GM19468 (cell line): ENCODE measurements around the gene ADGRB3.
"Not testable (repeated sequence)": the region's sequence is repeated elsewhere in the genome, so short reads cannot be mapped to it uniquely, and the experiment has no call there.

Experiments
- ATAC-seq: cut with Tn5 transposase; IDR thresholded peaks from one replicate; pipeline ENCODE4 v1.9.1; 2021; ENCODE audit warnings: mild to moderate bottlenecking, moderate library complexity, moderate number of reproducible peaks; ENCODE audit not compliant: unreplicated experiment; ENCODE audit errors: extremely low read depth

Gene ADGRB3

GRCh38 chr6:69366831-69367230 is 731.7 kb downstream of the ADGRB3 start:
- ATAC-seq = no peak

GRCh38 chr6:69368613-69369012 is 733.5 kb downstream of the ADGRB3 start:
- no peak for ATAC-seq

DNA sequence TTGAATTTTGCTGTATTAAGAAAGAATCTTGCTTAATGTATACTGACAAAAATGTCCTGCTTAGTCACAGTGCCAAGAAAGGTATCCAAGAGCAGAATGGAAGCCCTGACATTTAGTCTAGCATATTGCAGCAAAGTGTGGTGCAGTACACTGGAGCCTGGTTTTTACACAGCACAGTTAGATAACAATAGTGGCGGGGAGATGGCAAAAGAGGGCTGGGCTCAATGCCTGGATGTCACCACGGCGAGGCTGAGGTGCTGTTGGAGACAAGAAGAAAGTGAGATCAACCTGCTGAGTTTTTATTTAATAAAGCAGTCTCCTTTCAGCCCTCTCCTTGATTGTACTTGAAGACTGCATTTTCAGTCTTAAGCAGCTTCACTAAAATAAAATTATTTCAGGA is 735.7 kb downstream of the ADGRB3 start:
- ATAC-seq = no peak

GRCh38 chr6:69378326-69378725 is 743.2 kb downstream of the ADGRB3 start:
- ATAC-seq = no peak

- no peak for ATAC-seq
Measured at GRCh38 chr6:69379518-69379917, 744.4 kb downstream of the ADGRB3 start.

DNA sequence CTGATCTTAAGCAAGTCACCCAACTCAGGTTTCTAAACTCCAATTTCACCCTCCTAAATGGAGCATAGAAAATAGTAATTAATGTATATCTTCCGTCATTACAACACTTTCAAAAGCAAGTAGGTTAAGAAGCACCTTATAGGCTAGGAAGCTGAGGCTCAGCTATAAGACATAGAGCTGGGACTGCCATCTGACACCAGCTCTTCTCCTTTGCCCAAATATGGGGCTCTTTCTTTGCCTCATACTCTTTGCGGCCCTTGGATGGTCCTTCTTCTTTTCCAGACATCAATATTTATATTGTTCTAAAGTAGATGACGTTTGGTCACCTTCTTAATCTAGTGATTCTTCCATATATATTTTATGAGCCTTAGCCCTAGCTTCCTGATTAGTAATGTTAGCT is 748.5 kb downstream of the ADGRB3 start:
- no peak for ATAC-seq

GRCh38 chr6:69386426-69386825 is 751.3 kb downstream of the ADGRB3 start:
- no peak for ATAC-seq

DNA sequence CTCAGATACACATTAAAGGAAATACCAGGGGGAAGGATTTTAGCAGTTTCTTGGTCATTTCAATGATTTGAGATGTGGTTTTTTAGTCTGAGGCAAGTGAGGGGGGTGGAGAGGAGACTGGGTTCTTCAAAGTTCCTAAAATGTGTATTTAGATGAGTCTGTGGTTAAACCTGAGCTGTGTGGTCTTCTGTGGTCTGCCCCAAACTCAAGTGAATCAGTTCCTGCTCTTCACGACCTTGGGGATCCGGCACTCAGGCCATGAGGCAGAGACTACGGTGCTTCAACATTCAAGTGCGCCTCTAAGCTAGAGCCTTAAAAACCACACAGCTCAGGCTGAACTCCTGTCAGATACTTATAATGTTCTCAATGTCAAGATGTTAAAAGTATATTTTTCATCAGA is 755.0 kb downstream of the ADGRB3 start:
- ATAC-seq = no peak

GRCh38 chr6:69391106-69391505 is 756.0 kb downstream of the ADGRB3 start:
- ATAC-seq = no peak

DNA sequence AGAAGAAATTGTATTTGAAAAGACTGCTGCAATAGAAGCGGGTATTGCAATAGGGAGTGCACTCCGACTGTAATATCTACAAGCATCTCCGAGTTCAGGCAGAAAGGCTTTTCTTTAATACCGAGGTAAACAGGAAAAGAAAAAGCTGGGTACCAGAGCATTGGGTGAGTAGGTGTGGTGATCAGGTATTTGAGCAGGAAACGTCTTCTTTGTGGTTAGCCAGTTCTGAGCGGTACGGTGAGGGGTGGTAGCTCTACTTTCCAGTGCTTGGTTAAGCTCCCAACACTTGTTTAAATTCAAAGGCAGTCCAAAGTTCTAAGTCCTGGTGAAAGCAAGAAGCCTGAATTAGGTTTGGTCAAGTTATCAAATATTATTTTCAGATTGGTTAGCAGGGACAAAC is 757.7 kb downstream of the ADGRB3 start:
- ATAC-seq = no peak

GRCh38 chr6:69398311-69398710 is 763.2 kb downstream of the ADGRB3 start:
- ATAC-seq = no peak

DNA sequence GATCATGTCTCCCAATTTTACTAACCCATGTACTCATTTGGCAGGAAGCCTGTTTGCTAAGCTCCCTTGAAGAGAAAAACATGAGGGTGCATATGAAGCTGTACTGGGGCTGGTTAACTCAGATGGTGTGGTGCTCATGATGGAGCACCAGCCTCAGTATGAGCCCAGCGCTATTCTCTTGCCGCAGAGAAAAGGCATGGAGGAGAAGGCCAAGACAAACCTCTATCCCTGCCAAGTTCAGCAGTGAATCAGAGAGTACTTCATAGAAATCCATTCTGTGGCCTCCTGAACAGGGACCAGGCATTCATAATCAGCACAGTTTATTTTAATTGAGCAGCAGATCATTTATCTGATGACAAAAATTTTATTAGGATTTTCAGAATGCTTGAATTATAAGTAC is 763.6 kb downstream of the ADGRB3 start:
- no peak for ATAC-seq

GRCh38 chr6:69408886-69409285 is 773.8 kb downstream of the ADGRB3 start:
- ATAC-seq = no peak

DNA sequence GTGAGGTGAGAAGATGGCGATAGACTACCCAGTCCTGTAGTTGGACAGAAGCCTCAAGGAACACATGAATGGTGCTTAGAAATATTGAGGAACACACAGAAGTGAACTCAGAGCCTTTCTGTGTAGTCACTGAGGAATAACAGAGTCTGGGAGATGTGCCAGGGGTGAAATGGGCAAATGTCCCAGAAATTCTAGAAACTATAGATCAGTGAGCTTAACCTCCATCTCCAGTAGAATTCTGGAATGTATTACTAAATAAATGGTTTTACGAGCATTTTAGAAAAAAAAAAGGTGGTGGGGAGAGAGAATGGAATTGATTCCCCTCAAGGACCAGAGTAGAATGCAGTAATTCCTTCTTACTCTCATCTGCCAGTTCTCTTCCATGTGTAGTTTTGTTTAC is 781.7 kb downstream of the ADGRB3 start:
- no peak for ATAC-seq

DNA sequence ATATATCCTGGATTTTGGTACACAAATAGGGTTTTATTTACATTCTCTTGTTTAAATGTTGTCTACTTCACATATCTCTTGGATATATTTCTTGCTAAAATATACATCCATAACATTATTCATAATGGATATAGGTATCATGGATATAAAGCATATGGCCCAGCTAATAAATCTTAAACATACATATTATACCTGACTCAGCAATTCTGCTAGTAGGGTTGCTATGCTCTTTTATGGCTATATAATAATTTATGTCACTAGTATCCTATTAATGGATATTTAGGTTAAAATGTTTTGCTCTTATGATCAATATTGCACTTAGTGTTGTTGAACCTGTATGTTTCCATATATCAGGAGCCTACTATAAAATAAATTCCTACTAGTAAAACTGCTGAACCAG is 786.2 kb downstream of the ADGRB3 start:
- ATAC-seq = no peak

GRCh38 chr6:69422020-69422419 is 786.9 kb downstream of the ADGRB3 start:
- no peak for ATAC-seq

DNA sequence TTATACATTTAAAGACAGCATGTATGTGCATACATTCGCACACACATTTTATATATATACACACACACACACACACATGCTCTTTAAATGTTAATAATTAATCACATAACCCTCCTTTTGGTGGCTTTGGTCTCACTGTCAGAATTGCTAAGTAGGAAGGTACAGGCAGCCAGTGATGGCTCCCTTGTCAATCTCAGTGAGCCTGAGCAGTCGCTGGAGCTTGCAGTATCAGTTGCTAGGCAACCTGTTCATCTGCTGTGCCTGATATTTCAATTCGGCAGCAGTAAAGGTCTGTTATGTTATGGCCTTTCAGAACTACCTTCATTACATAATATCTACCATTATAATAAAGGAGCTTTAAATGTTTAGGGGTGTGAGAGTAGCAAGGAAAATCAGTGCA is 787.4 kb downstream of the ADGRB3 start:
- no peak for ATAC-seq

GRCh38 chr6:69423785-69424184 is 788.7 kb downstream of the ADGRB3 start:
- no peak for ATAC-seq

DNA sequence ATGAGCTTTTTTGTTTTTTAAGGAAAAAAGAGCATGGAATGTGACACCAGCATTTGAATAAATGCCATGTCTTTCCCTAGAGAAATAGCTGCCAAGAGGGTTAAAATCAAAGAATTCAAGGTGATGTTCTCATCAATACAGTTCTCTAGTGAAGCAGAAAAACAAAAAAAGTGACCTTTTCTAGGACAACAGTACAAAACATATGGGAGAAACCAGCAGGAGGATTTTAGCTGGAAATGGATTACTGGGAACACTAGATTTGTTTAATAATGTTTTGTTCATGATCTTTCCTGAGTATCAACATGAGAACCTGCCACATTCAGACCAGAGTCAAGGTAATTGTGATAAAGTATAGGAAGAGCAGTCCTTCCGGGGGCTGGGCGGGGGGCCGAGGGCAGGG is 789.5 kb downstream of the ADGRB3 start:
- ATAC-seq = no peak

GRCh38 chr6:69427882-69428281 is 792.8 kb downstream of the ADGRB3 start:
- no peak for ATAC-seq

- ATAC-seq = not testable (repeated sequence)
Measured at GRCh38 chr6:69432168-69432567, 797.1 kb downstream of the ADGRB3 start.

DNA sequence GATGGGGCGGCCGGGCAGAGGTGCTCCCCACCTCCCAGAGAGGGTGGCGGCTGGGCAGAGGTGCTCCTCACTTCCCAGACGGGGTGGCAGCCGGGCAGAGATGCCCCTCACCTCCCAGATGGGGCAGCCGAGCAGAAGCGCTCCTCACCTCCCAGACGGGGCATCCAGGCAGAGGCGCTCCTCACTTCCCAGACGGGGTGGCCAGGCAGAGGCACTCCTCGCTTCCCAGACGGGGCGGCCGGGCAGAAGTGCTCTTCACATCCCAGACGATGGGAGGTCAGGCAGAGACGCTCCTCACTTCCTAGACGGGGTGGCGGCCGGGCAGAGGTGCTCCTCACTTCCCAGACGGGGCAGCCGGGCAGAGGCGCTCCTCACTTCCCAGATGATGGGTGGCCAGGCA is 798.0 kb downstream of the ADGRB3 start:
- ATAC-seq = not testable (repeated sequence)

- ATAC-seq = no peak
Measured at GRCh38 chr6:69438113-69438512, 803.0 kb downstream of the ADGRB3 start.
